HEK293T (cell line): ENCODE measurements around the gene ACBD4.

Experiments
- BHLHE40 ChIP-seq: fragments of 450-650 bp; IDR thresholded peaks from 2 replicates; pipeline ENCODE4 v1.6.1; 2016; ENCODE audit warnings: mild to moderate bottlenecking, moderate library complexity, borderline replicate concordance
- CTBP1 ChIP-seq: fragments of 450-650 bp; IDR thresholded peaks from 2 replicates; pipeline ENCODE4 v1.6.1; 2016; ENCODE audit warnings: borderline replicate concordance
- ELF4 ChIP-seq: fragments of 450-650 bp; IDR thresholded peaks from 2 replicates; pipeline ENCODE4 v1.6.1; 2017; ENCODE audit warnings: antibody characterized with exemption
- FOXA1 ChIP-seq: fragments of 450-650 bp; IDR thresholded peaks from 2 replicates; pipeline ENCODE4 v1.6.1; 2016; ENCODE audit warnings: mild to moderate bottlenecking
- FOXM1 ChIP-seq: fragments of 450-650 bp; IDR thresholded peaks from 2 replicates; pipeline ENCODE4 v1.6.1; 2017; ENCODE audit warnings: mild to moderate bottlenecking, borderline replicate concordance
- HDGF ChIP-seq: fragments of 450-650 bp; IDR thresholded peaks from 2 replicates; pipeline ENCODE4 v1.6.1; 2017; ENCODE audit warnings: antibody characterized with exemption, borderline replicate concordance
- LEF1 ChIP-seq: fragments of 450-650 bp; IDR thresholded peaks from 2 replicates; pipeline ENCODE4 v1.6.1; 2017; ENCODE audit warnings: mild to moderate bottlenecking, borderline replicate concordance
- NFRKB ChIP-seq: fragments of 450-650 bp; IDR thresholded peaks from 2 replicates; pipeline ENCODE4 v1.6.1; 2016; ENCODE audit warnings: mild to moderate bottlenecking, moderate library complexity
- SP1 ChIP-seq: fragments of 450-650 bp; IDR thresholded peaks from 2 replicates; pipeline ENCODE4 v1.6.1; 2017
- SUZ12 ChIP-seq: fragments of 450-650 bp; IDR thresholded peaks from 2 replicates; pipeline ENCODE4 v1.6.1; 2016; ENCODE audit warnings: mild to moderate bottlenecking
- TARDBP ChIP-seq: fragments of 450-650 bp; IDR thresholded peaks from 2 replicates; pipeline ENCODE4 v1.6.1; 2016
- ZNF384 ChIP-seq: fragments of 450-650 bp; IDR thresholded peaks from 2 replicates; pipeline ENCODE4 v1.6.1; 2016

- TF ChIP-seq FOXM1, result no peak
- TF ChIP-seq ZNF384, result no peak
- TF ChIP-seq NFRKB, result no peak
- TF ChIP-seq SUZ12, result no peak
- no peak for TF ChIP-seq ELF4
- no peak for TF ChIP-seq FOXA1
- TF ChIP-seq CTBP1, result no peak
- TF ChIP-seq HDGF, result no peak
- TF ChIP-seq BHLHE40, result no peak
- no peak for TF ChIP-seq LEF1
- no peak for TF ChIP-seq TARDBP
- no peak for TF ChIP-seq SP1
Measured at GRCh38 chr17:45127548-45128300, 7.8 kb upstream of the ACBD4 start.
